Fibroblast of lung (primary cell): Measurements from ENCODE around the gene FLOT1.

Experiments used
- CTCF ChIP-seq, 2 donors: IDR thresholded peaks in 1 of 2; conservative IDR thresholded peaks in 1 of 2; 1 replicate in 1 of 2; 2 replicates in 1 of 2; pipeline ENCODE4 v1.5.1; 2011 to 2012; ENCODE audit warnings: low read length in 2 of 2, control low read depth in 1 of 2, inconsistent platforms in 1 of 2, low read depth in 1 of 2, mild to moderate bottlenecking in 1 of 2
- EZH2 ChIP-seq: IDR thresholded peaks from 2 replicates; pipeline ENCODE4 v1.5.1; 2012; ENCODE audit warnings: low read length, control low read depth, mild to moderate bottlenecking; ENCODE audit errors: missing control alignments

- peak in 1 of 2 donors; percentile 29 for TF ChIP-seq CTCF (conservative IDR thresholded peaks at IDR 0.05 in 1 of 2, IDR thresholded peaks at IDR 0.05 in 1 of 2; ENCODE audit: low read depth in 1 of 2, low read length in 2 of 2)
- TF ChIP-seq EZH2, result no peak
These were observed 25.2 kb downstream of the FLOT1 start, which contains the start of gene MDC1 for GRCh38 chr6:30717129-30717844.
